HG03565 (cell line): ENCODE data around the gene GLCE.
"Not testable (repeated sequence)": the region's sequence is repeated elsewhere in the genome, so short reads cannot be mapped to it uniquely, and the experiment has no call there.

Source experiments
- ATAC-seq: cut with Tn5 transposase; IDR thresholded peaks from one replicate; pipeline ENCODE4 v1.9.1; 2021; ENCODE audit warnings: mild to moderate bottlenecking, moderate library complexity; ENCODE audit not compliant: unreplicated experiment

GLCE gene

DNA sequence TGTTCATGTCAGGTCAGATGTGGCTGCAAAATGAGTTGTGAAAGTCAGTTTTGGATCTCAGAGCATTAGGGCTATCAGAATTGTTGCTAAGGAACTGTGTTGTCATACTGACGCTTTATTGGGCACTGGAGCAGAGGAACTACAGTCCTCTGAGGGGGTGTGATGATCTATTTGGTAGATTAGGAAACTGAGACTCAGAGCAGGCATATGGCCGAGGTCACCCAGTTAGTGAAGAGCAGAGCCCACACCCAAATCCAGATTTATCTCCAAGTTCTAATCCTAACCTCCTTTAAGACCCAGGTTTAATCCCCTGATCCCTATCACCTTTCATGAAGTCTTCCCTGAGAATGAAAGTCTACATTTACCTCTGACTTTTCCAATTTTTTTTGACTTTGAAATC is 25.6 kb upstream of the GLCE start:
- no peak for ATAC-seq

DNA sequence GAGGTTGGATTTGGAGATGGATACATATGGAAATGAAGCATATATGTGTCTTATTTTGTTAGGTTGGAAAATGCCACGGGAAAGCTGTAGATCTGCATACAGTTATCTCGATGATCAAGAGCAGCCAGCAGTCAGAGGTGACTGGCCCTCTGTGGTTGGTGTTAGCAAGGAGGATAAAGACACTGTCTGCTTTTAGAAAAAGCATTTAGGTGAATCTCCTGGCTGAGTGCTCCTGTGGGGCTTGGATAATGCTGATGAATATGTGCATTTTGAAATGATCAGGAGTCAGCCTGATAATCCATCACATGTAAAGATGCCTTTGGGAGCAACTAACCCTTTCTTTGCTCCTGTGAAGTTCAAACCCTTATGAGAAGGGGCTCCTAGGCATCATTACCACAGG is 24.9 kb upstream of the GLCE start:
- ATAC-seq = no peak

DNA sequence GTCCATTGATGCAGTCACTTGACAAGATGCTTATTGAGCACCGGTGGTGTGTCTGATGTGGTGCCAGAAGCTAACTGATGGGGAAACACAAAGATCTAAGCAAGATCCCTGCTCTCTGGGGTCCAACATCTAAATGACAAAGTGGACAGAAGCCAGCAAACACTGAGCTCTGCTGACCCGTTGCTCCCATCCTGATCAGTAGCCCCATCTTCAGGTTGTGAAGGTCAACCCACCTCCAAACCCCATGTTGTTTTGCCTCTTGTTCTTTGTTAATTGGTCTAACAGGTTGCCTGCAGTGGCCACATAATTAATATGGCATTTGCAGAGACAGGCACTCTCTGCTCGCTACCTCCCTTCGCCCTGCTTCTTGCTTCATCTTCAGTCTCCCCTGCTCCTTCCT is 21.5 kb upstream of the GLCE start:
- ATAC-seq = no peak

GRCh38 chr15:69140306-69140705 is 20.1 kb upstream of the GLCE start:
- ATAC-seq = no peak

DNA sequence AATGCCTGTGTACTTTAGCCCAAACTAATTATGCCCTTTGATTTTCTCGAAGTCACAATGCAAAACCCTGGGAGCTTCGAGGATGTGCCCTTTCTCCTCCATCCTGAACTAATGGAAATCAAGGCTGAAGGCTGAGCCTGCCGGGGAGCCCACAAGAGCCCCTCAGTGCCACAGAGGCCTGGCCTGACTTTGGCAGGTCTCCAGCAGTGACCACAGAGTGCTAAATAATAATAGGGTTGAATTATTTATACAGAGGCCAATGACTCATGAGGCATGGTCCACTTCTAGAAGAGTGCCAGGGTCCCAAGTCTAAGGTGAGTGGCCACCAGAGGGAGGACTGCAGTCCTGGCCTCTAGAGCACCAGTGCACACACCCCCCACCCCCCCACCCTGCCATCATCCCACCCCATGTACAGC is 19.1 kb upstream of the GLCE start:
- ATAC-seq = no peak

GRCh38 chr15:69141833-69142232 is 18.6 kb upstream of the GLCE start:
- no peak for ATAC-seq

DNA sequence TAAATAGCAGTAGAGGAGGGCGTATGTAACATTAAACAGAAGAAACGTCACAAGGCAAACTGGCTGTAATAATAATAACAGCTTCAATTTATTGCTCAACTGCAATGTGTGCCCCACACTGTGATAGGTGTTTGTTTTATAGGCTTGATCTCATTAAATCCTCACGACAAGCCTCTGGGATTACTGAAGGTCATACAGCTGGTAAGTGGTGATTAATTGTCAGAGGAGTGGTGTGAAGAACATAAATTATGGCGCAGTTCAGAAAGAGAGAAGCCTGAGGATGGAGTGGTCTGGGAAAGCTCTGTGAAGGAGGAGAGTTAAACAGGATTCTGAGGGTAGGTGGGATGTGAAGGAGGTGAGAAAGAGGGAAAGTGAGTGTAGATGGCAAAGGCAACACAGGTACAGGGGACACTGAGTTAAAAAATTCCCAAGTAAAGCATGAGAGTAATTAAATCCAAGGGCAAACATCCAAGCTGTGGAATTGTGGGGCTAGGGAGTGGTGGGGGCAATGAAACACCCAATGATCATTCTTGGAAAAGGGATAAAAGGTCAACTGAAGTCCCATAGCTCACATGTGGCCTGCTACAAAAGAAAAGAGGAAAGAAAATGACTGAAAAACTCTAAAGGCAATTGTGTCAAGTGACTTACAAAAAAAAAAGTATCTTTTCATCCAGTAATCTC is 16.5 kb upstream of the GLCE start:
- ATAC-seq = no peak

DNA sequence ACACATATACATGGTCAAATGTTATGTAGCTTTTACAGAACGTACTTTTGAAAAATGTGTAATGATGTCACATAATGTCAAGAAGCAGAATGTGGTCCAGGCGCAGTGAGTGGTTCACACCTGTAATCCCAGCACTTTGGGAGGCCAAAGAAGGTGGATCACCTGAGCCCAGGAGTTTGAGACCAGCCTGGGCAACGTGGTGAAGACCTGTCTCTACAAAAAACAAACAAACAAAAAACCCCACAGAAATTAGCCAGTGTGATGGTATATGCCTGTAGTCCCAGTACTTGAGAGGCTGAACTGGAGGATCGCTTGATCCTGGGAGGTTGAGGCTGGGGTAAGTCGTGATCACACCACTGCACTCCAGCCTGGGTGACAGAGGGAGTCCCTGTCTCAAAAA is 15.9 kb upstream of the GLCE start:
- no peak for ATAC-seq

GRCh38 chr15:69145149-69145693 is 15.2 kb upstream of the GLCE start:
- no peak for ATAC-seq

DNA sequence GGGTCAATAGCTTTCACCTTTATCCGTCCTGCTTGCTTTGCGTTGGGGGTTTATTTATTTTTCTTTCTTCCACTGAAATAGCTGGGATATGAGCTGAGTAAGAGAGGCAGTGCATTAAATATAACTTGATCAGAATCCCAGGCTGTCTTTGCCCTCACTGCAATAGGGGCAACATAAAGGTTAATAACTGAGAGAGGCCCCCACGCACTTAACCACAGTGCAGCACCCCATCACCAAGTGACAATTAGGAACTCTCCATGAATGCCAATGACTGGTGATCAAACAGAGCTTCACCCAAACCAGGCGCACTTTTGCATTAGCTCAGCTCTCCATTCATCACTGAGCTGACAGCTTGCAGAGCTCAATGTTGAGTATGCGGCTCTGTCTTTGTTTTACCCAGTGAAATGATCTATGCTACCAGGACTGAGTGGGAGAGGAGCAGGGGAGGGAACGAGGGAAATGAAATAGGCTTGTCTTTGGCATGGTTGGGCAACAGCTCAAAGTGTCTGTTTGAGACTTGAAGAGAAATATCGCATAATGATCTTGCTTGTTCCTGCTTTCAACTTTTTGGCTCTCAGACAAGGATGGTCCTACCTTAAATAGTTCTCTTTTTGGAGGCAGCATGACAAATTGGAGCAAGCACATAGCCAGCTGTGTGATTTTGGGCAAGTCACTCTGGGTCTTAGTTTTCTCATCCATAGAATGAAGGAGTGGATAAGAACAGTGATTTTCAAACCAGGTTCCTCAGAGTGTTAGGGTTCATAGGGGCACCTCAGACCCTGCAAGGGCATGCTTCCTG is 14.5 kb upstream of the GLCE start:
- no peak for ATAC-seq

DNA sequence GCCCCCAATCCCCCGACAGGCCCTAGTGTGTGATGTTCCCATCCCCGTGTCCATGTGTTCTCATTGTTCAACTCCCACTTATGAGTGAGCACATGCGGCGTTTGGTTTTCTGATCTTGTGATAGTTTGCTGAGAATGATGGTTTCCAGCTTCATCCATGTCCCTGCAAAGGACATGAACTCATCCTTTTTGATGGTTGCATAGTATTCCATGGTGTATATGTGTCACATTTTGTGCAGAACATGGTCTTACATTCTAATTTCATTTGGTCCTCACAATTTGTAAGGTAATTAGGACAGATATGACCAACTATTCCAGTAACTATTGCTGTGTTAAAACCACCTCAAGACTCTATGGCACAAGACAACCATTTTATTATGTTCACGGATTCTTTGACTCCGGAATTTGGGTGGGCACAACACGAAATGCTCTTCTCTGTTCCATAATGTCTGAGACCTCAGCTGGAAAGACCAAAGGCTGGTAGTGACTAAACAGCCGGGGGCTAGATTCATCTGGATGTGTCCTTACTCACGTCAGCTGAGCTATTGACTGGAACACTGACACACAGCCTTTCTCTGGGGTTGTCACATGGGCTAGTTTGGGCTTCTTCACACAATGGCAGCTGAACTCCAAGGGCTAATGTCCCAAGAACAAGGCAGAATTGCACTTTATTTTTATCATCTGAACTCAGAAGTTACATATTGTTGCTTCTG is 13.6 kb upstream of the GLCE start:
- no peak for ATAC-seq

DNA sequence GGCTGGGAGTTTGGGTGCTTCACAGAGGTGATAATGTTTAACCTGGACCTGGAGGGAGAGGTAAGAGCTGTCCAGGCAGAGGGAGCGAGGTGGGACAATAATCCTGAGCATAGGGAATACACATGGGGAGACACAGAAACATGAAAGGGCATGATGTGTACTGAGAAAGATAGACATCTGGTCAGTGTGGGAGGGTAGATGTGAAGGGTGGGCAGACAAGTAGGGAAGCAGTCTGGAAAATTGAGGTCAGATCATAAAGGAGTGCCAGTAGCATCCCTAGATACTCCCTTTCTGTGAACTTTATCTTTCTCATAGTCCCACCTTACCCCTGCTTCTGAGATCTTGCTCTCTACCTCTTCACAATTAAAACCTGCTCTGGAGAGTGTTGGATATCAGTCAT is 12.0 kb upstream of the GLCE start:
- ATAC-seq = no peak

DNA sequence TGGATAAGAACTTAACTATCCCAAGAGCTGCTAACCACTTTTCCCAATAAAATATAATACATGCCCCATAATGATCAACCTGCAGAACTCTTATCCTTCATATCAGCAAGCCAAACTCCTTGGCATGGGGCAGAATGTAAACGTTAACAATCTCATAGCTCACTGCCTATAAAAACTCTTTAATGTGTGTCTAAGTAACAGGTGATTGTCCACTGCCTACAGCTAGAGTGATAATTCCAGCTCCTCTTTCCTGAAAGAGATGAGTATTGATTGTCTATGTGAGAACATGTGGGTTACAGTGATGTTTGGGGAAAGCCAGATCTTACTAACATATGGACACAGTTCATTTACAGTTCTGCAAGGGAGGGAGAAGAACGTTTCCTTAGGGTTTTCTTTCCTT is 11.3 kb upstream of the GLCE start:
- no peak for ATAC-seq

DNA sequence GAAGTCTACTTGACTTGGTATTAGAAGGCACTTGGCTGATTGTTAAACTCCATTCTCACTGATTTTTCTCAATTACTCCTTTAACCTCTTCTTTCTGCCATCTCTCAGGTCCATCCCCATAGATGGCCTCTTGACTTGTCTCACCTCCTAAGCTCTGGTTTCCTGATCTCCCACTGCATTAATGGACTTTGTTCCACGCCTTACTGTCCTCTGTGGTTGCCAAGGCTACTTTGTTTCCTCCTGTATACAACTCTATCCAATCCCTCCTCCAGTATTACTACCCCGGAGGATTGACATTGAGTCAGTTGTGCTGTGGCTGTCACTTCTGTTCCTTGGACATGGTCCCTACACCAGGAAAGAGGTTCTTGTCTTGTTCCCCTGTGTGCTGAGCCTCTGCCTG is 10.6 kb upstream of the GLCE start:
- no peak for ATAC-seq

- no peak for ATAC-seq
Observed at GRCh38 chr15:69150336-69150735, 10.1 kb upstream of the GLCE start.

- no peak for ATAC-seq
Observed at GRCh38 chr15:69150841-69151240, 9.6 kb upstream of the GLCE start.

DNA sequence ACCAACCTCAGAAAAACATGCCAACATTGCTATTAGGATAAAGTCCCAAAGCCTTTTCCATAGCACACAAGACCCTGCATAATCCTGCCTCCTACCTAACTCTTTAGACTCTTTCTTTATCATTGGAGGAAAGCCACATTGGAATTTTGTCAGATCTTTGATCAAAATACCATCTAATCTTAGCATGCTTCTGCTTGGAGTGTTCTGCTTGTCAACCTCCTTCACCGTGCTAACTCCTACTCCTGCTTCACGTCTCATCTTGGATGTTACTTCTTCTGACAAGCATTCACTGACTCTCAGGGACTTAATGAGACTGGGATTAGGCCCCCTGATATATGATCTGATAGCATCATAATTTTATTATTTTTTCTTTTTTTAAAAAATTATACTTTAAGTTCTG is 7.4 kb upstream of the GLCE start:
- no peak for ATAC-seq

DNA sequence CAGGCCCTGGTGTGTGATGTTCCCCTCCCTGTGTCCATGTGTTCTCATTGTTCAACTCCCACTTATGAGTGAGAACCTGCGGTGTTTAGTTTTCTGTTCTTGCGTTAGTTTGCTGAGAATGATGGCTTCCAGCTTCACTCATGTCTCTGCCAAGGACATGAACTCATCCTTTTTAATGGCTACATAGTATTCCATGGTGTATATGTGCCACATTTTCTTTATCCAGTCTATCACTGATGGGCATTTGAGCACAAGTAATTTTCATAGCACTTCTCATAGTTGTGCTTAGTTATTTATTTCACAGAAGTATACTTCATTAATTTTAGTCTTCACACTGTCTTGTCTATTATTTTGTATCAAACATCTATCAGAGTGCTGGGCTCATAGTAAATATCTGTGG is 6.8 kb upstream of the GLCE start:
- not testable (repeated sequence) for ATAC-seq

- no peak for ATAC-seq
Observed at GRCh38 chr15:69154078-69154477, 6.4 kb upstream of the GLCE start.

- ATAC-seq = no peak
Observed at GRCh38 chr15:69154684-69155083, 5.8 kb upstream of the GLCE start.

DNA sequence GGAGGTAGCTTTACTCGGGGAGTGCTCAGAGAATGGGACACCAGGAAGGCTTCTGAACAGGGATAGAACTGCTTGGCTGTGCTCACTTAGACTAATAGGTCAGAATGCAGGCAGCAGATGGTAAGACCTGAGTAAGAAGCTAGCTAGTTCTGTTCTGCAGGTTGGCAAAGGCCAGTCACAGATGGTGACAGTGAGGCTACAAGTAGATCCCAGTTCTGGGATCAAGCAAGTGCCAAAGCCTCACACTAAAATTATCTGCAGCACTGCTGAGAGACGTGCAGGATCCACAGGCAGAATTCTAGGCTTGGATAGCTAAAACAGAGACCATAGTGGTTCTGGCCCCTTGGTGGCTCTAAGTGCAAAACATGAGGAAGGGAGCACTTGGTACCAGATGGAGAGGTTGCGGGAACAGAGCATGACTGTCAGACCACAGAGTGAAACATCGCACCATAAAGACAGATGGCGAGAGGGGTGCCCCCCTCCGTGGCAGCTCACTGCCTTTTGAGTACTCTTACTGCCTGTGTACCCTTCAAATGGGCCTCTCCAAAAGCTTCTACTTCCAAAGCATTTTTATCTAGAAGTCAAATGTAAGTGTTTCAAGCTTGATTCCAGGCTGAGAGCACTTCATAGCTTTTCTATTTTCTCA is 3.6 kb upstream of the GLCE start:
- ATAC-seq = no peak
